NCI-H2081 treated with DMSO at 0.1 percent for 48 hours (cell line): ENCODE data around the gene TVP23A.
"Not testable (repeated sequence)": the region's sequence is repeated elsewhere in the genome, so short reads cannot be mapped to it uniquely, and the experiment has no call there.

Experiments
- DNase-seq: peaks from one replicate; lab custom pipeline; 2025; lab: John Stamatoyannopoulos, UW

TVP23A gene

DNA sequence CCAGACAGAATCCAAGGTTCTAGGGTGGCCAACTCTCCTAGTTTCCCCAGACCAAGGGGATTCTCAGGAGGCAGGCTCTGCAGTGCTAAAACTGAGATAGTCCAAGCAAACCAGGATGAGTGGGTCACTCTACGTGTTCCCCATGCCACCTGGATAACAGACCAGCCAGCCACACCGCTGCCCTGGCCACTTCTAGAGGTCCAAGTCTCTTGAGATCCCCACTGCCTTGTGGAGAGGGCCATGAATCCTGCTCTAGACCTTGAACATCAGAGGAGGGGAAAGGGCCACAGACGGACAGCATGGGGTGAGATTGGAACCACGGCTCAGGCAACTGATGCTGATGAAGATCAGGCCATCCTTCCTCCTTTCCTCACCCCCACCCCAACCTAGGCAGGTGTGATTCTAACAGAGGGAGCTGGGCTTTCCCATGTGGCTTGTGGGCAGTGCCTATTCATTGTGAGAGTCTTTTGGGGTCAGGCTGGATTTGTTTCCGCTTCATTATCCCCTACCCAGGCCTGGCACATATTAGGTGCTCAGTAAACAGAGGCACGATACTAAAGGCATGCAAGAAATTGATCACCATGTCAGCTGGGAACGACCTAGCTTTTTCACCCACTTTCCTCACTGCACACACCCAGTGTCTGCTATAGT, 16.8 kb upstream of the TVP23A start:
- no peak for DNase-seq

DNA sequence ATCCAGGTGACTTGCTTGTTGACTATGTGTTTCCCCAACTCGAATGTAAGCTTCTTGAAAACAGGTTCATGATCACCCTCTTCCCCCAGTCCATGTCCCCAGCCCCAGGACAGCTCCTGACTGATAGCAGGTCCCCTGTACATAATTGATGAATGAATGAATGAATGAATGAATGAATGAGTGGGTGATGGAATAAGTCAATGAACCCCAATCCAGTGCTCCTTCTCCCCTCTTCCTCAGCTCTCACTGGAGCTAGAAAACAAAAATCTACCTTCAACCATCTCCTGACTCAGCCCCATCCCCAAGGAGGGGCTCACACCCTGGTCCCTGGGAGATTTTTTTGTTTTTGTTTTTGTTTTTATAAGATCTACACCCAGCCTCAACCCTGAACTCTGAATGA, 16.2 kb upstream of the TVP23A start:
- no peak for DNase-seq

DNA sequence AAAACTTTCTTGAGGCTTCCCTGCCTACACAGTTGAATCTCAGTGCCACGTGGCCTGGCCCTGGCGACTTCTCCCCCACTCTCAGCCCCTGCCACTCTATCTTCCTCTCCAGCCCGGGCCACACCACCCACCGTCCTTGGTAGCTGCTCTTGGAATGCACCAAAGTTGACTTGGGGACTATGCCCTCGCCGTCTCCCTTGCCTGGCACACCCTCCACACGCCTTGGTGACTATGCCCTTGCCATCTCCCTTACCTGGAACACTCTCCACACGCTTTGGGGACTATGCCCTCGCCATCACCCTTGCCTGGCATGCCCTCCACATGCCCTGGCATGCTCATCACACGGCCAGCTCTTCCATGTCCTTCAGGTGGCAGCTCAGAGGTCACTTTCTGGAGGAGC, 15.5 kb upstream of the TVP23A start:
- DNase-seq = no peak

DNA sequence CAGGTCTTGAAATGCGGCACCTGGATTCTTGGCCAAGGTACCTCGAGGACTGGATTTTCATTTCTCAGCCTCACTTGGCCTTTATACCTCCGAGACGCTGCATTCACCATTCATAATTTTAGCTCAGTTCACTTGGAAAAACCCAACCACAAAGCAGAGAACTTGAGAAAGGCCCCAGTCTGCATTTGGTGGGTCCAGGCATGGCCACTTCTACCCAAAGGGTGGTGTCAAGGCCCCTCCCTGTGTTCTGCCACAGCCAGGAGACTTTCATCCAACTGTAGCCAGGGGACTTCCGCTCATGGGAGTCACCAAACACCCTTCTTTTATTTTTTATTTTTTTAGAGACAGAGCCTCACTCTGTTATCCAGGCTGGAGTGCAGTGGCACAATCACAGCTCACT, 14.7 kb upstream of the TVP23A start:
- DNase-seq = no peak

DNA sequence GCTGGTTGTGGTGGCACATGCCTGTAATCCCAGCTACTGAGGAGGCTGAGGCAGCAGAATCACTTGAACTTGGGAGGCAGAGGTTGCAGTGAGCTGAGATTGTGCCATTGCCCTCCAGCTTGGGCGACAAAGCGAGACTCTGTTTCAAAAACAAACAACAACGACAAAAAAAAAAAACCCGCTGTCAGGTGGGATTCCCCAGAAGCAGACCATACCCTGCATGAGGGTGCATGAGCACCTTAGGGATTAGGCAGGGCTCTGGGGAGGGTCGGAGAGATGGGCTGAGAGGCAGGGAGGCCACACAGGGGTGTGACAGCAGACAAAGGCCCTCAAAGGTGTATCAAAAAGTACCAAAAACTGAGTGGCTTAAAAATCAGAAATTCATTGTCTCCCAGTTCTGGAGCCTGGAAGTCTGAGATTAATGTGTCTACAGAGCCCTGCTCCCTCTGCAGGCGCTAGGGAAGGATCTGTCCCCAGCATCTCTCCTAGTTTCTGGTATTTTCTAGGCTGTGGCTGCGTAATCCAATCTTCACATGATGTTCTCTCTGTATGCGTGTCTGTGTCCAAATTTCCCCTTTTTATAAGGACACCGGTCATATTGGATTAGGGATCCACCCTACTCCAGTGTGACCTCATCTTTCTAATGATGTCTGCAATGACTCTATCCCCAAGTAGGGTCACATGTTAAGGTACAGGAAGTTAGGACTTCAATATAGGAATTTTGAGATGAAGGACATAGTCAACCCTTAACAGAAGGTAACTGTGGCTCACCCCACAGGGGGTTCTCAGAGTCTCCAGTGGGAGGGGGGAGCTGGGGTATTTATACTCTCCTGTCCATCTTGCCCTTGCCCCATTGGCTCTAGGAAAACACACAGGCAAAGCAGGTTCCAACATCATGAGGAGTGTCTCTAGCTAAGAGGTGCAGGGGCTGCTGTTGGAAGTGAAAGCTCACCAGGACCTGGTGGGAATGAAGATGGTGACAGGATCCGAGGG, 13.6 kb upstream of the TVP23A start:
- DNase-seq = no peak

DNA sequence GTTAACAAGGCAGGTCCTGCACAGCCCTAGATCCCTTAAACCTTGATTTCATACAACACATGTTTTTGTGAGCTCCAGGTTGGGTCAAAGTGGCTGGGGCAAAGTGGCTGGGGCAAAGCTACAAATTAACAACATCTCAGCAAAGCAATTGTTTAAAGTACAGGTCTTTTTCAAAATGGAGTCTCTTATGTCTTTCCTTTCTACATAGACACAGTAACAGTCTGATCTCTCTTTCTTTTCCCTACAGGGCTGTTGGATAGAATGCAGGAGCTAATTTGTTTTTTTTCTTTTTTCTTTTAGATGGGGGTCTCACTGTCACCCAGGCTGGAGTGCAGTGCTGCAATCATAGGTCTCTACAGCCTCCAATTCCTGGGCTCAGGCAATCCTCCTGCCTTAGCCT, 11.6 kb upstream of the TVP23A start:
- not testable (repeated sequence) for DNase-seq

DNA sequence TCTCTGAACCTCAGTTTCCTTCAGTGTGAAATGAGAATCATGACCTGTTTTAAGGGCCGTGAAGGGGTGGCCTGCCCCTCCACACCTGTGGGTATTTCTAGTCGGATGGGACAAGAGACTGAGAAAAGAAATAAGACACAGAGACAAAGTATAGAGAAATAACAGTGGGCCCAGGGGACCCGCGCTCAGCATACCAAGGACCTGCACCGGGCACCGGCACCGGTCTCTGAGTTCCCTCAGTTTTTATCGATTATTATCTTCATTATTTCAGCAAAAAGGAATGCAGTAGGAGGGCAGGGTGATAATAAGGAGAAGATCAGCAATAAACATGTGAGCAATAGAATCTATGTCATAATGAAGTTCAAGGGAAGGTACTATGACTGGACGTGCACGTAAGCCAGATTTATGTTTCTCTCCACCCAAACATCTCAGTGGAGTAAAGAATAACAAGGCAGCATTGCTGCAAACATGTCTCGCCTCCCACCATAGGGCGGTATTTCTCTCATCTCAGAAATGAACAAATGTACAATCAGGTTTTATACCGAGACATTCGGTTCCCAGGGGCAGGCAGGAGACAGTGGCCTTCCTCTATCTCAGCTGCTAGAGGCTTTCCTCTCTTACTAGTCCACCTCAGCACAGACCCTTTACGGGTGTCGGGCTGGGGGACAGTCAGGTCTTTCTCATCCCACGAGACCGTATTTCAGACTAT, 10.9 kb upstream of the TVP23A start:
- DNase-seq = not testable (repeated sequence)

DNA sequence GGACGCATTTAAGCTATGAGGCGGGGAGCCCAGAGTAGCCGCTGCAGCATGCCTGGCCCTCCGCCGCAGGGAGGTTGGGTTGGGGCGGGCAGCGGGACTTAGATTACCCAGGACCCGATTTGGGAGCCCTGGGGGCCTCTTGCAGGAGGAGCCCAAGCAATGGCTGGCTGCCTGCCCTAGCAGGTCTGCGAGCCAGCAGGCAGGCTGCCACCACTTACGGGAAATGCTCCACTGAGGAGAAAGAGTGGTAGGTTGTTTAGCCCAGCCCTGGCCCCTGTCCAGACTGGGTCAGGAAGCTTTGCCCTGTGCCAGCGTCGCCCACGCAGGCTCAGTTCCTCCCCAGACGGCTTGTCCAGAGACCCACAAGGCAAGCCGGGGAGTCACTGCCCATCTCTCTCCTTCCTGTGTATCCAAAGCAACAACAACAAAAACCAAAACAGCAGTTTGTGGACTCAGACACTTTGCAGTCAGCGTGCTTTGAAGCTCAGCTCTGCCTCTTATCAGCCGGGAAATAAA, 10.3 kb upstream of the TVP23A start:
- no peak for DNase-seq

DNA sequence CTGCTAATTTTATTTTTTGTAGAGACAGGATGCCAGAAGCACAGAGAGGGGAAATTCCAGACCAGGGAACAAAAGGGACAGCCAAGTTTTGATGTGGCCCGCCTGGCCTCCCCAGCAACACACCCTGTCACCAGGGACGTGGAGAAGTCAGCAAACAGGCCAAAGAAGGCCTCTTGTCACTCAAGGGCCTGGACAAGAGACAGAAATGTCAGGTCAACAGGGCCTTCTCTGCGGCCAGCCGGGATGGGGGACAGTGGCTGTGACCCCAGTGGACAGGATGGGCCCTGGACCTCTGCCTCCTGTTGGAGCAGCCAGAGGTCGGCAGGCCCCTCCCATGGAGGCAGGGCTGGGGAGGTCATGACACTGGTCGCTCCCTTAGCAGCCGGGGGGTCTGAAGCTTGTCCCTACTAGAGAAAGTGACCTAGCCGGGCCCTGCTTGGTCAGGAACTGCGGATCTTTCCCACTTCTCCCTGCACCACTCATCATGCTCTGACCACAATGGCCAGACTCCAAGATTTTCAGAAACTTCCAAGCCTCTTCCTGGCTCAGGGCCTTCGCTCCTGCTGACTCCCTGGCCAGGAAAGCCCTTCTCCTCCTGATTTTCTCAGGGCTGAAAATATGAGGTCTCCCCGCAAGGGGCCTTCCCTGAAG, 9.2 kb upstream of the TVP23A start:
- DNase-seq = no peak

DNA sequence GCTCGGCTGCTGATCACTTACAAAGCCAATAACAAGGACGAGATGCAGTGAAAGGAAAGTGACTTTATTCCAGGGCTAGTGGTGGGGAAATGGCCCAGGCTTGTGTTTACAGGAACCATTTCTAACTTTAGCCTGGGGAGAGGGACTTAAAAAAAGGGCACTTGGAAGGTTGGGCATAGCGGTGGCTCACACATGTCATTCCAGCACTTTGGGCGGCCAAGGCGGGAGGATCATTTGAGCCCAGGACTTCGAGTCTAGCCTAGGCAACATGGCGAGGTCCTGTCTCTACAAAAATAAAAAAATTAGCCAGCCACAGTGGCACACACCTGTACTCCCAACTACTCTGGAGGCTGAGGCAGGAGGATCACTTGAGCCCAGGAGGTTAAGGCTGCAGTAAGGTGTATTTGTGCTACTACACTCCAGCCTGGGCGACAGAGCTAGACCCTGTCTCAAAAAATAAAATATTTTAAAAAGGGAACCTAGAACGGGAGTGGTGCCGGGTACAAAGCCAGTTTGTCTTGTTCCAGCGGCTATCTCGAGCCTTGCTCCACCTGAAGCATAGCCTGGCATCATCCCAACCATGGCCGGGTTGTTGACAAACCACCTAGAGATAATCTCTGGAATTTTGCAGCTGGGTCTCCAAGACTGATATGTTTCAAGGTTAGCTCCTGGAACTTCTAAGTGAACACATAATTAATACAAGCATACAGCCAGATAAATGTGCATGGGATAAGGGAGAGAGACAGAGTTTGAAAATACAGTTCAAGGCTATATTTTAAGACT, 5.7 kb upstream of the TVP23A start:
- no peak for DNase-seq

DNA sequence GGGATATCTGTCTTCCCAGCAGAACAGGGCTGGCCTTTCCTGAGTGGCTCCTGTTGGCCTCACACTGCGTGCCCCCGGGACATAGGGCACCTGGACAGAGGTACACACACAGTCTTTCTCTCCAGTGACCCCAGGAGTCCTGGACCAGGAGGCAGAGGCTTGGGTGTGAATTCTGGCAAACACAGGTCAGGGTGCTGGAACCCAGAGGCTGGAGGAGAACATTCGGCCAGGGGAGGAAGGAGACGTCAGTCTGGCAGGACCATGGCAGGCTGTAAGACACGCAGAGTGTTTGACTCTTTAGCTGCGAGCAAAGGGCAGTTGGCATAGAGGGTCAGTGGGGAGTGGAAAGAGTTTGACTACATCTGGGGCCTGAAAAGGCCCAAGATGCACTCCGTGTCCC, 4.1 kb upstream of the TVP23A start:
- no peak for DNase-seq

DNA sequence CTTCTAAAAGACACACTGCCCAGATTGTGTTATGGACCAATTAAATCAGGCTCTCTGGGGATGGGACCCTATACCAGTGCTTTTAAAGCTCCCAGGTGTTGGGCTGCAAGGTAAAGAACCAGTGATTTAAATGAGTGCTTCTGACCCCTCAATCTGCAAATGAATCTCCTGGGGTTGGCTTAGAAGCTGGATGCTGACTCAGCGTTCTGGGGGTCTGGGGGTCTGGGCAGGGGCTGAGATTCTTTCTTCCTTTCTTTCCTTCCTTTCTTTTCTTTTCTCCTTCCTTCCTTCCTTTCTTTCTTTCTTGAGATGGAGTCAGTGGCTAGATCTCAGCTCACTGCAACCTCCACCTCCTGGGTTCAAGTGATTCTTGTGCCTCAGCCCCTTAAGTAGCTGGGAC, 2.0 kb upstream of the TVP23A start:
- DNase-seq = no peak

DNA sequence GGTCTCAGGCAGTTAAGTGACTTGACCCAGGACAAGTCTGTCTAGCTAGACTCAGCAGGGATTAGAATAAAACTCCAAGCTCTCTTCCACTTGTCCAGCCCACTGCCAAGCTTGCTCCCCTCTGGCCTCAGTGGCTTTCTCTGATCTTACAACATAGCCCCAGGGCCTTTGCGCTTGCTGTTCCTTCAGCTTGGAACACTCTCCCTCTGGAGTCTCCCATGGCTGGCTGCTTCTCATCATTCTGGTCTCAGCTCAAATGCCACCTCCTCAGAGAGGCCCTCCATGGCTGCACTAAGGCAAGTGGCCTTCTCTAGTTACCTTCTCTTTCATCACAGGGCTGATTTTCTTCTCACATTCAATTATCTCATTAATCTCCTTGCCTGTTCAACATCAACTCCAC, 1.1 kb downstream of the TVP23A start:
- DNase-seq = no peak

DNA sequence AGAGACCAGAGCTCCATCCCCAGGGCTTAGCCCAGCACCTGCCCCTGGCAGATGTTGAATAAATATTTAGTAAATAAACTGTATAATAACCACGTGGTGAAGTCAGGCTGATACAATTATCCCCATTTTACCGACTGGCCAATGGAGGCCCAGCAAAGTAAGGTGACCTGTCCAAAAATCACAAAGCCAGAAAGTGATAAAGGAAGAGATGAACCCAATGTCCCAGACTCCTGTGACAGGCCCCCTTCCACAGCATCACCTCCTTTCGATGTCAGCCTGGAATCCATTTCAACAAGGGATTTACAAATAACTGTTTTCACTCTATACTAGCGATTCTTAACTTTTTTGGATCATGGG, 5.5 kb downstream of the TVP23A start:
- DNase-seq = no peak

DNA sequence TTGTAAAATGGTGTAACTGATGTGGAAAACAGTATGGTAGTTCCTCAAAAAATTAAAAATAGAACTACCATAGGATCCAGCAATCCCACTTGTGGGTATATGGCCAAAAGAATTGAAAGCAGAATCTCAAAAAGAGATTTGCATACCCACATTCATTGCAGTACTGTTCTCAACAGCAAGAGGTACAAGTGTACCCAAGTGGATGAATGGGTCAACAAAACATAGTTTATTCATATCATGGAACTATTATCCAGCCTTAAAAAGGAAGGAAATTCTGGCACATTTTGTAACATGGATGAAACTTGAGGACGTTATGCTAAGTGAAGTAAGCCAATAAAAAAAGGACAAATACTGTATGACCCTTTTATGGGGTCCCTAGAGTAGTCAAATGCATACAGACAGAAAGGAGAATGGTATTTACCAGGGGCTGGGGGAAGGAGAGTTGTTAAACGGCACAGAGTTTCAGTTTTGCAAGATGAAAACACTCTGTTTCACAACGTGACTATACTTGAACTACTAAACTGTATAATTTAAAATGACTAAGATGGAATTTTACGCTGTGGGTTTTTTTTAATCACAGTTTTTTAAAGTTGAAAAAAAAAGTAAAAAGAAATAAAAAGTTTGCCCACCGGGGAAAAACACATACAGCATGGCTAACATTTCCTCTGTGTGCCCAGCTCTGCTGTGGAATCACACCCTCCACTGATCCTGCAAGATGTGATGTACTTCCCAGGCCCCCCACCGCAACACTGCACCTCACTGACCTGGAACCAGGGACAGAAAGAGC, 6.1 kb downstream of the TVP23A start:
- DNase-seq = no peak

DNA sequence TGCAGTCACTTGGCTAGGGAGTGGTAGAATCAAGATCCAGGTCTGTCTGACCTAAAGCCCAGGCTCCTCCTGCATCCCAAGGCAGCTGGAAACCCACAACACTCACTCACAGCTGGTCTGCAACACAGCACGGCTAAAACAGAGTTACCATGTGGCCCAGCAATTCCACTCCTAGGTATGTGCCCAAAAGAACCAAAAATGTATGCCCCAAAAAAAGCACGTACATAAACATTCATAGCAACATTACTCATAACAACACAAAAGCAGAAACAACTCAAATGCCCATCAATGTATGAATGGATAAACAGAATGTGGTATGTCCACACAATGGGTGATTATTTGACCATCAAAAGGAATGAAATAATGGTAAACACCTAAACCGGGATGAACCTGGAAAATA, 8.9 kb downstream of the TVP23A start:
- no peak for DNase-seq

DNA sequence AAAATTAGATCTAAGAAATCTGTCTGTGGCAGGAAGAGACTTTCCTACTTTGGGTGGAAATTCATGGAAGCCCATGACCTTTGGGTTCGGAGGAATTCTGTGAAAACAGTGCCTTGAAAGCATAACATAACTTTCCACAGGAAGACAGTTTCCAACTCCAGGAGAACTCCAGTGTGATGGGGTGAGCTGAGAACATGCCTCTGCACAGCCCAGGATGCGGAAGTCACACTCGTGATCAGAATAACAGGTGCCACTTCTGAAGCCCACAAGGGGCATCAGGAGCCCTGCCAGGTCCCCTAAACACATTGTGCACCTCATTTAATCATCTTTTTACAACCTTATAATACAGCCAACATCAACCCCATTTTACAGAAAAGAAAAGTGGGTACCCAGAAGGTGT, 9.7 kb downstream of the TVP23A start:
- no peak for DNase-seq

DNA sequence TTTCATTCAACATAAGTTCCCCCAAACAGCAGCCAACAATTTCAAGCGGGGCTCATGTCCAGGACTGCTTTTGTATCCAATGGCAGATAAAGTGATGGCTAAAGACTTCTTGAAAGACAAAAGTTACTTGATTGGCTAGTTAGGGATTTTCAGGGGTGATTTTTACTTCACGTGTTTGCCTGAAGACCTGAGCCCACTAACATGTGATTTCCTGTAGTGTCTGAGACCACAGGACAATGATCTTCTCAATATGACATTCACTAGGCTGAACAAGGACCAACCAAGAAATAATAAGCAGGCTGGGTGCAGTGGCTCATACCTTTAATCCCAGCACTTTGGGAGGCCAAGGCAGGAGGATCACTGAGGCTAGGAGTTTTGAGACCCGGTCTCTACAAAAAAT, 10.4 kb downstream of the TVP23A start:
- no peak for DNase-seq

DNA sequence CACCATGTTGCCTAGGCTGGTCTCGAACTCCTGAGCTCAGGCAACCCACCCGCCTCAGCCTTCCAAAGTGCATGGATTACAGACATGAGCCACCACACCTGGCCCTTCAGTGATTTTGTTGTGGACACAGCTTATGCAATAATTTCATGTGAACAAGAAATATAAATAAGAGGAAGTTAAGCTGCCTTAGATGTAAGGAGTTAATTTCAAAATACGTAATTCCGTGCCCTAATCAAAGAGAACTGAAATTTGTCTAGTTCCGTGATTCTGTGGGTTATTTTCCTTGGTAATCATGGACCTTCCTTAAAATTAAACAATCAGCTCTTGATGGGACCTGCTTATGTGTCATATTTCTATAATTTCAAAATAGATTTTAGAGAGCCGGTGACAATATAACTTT, 11.9 kb downstream of the TVP23A start:
- DNase-seq = no peak

DNA sequence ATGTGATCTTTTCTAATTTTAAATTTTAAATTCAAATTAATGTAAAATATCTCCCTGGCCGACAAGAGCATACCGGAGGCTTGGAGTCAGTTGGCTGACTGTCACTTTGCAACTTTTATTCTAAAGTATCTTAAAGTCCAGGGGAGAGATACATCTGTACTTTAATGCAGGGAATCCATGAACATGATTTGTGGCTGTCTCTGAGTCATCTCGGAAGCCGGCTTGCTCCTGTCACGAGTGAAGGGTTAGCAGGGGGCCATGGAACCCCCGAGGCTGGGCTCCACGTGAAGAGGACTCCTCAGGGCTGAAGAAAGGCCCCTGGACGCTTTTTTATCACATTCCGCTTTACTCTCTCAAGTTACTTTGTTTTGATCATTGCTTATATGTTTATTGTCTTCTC, 13.3 kb downstream of the TVP23A start:
- no peak for DNase-seq

DNA sequence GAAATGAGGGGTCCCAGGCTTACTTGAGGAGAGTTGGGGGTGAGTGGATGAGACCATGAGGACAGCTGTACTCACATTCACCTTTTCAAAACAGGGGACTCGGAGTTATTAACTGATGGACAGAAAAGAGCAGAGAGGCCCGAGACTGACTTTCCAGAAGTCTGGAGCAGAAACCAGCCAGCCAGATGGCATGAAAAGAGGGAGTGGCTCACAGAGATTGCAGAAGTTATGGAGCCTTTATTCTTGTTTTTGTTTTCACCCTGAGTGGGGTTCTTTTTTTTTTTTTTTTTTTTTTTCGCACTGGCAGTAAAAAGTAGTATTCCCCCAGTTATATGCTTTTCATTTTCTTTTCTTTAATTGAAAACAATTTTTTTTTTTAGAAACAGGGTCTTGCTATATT, 18.9 kb downstream of the TVP23A start:
- no peak for DNase-seq
